GM12878 (cell line): ENCODE measurements around the gene AHCY. TPM values are rescaled to one million over a fixed set of nuclear protein-coding genes. Genes with fewer than 3 reads are reported as not detected.

Experiments used
- ASH2L ChIP-seq: fragments of 300-600, 200-600 bp; sonication (generic); IDR thresholded peaks from 2 replicates; pipeline ENCODE4 v1.6.1; 2017; ENCODE audit warnings: low read depth, mild to moderate bottlenecking, borderline replicate concordance
- ATF7 ChIP-seq: fragments of 450-650 bp; IDR thresholded peaks from 2 replicates; pipeline ENCODE4 v1.6.1; 2016; ENCODE audit warnings: low read depth, mild to moderate bottlenecking
- CHD2 ChIP-seq: IDR thresholded peaks from 2 replicates; pipeline ENCODE4 v1.6.1; 2011; ENCODE audit warnings: low read depth, low read length, improper control_type of control experiment, borderline replicate concordance
- CREB1 ChIP-seq: IDR thresholded peaks from 2 replicates; pipeline ENCODE4 v1.6.1; 2012; ENCODE audit warnings: low read depth, mild to moderate bottlenecking, inconsistent platforms
- EGR1 ChIP-seq, 2 experiments: IDR thresholded peaks; 1 replicate in 1 of 2; 2 replicates in 1 of 2; pipeline ENCODE4 v1.6.1; 2011 to 2012; ENCODE audit warnings: low read depth in 2 of 2, low read length in 2 of 2, borderline replicate concordance in 1 of 2, mild to moderate bottlenecking in 1 of 2, moderate library complexity in 1 of 2
- FOXK2 ChIP-seq: fragments of 450-650 bp; IDR thresholded peaks from 2 replicates; pipeline ENCODE4 v1.6.1; 2017; ENCODE audit warnings: mild to moderate bottlenecking, moderate library complexity
- IKZF1 ChIP-seq: fragments of 450-650 bp; conservative IDR thresholded peaks from 2 replicates; pipeline ENCODE4 v1.6.1; 2017; ENCODE audit warnings: antibody characterized with exemption, mild to moderate bottlenecking
- IKZF2 ChIP-seq, 2 experiments: fragments of 450-650 bp; IDR thresholded peaks; 2 replicates each; pipeline ENCODE4 v1.6.1; 2017; ENCODE audit warnings: mild to moderate bottlenecking in 2 of 2, moderate library complexity in 2 of 2
- MTA2 ChIP-seq: fragments of 450-650 bp; IDR thresholded peaks from 2 replicates; pipeline ENCODE4 v1.6.1; 2016; ENCODE audit warnings: low read depth, mild to moderate bottlenecking, moderate library complexity
- MTA3 ChIP-seq: IDR thresholded peaks from 2 replicates; pipeline ENCODE4 v1.6.1; 2012; ENCODE audit warnings: low read length, inconsistent platforms, borderline replicate concordance
- MYC ChIP-seq: IDR thresholded peaks from 2 replicates; pipeline ENCODE4 v1.6.1; 2011; ENCODE audit warnings: mild to moderate bottlenecking, low read length, moderate library complexity, inconsistent platforms; ENCODE audit not compliant: insufficient read depth, insufficient replicate concordance, insufficient read length, severe bottlenecking
- NFIC ChIP-seq: IDR thresholded peaks from 2 replicates; pipeline ENCODE4 v1.6.1; 2012; ENCODE audit warnings: low read depth, mild to moderate bottlenecking, inconsistent platforms, low read length, moderate library complexity
- PAX5 ChIP-seq: IDR thresholded peaks from 2 replicates; pipeline ENCODE4 v1.6.1; 2011; ENCODE audit warnings: low read depth, low read length, borderline replicate concordance
- POU2F2 ChIP-seq: IDR thresholded peaks from 3 replicates; pipeline ENCODE4 v1.6.1; 2011; ENCODE audit warnings: low read depth, mild to moderate bottlenecking, low read length, borderline replicate concordance
- RAD21 ChIP-seq: IDR thresholded peaks from 2 replicates; pipeline ENCODE4 v1.6.1; 2011; ENCODE audit warnings: mild to moderate bottlenecking, low read depth, low read length, moderate library complexity; ENCODE audit not compliant: insufficient read depth
- RUNX3 ChIP-seq: IDR thresholded peaks from 2 replicates; pipeline ENCODE4 v1.6.1; 2012; ENCODE audit warnings: low read length, inconsistent platforms
- SIX5 ChIP-seq: IDR thresholded peaks from 2 replicates; pipeline ENCODE4 v1.6.1; 2011; ENCODE audit warnings: mild to moderate bottlenecking, low read depth, low read length, moderate library complexity; ENCODE audit not compliant: severe bottlenecking
- TCF3 ChIP-seq: IDR thresholded peaks from 2 replicates; pipeline ENCODE4 v1.6.1; 2012; ENCODE audit warnings: low read depth, mild to moderate bottlenecking, low read length, borderline replicate concordance; ENCODE audit not compliant: insufficient read depth
- TCF7 ChIP-seq: IDR thresholded peaks from 2 replicates; pipeline ENCODE4 v1.6.1; 2014; ENCODE audit warnings: antibody characterized with exemption, borderline replicate concordance
- ZBED1 ChIP-seq: IDR thresholded peaks from 2 replicates; pipeline ENCODE4 v1.6.1; 2016; ENCODE audit warnings: borderline replicate concordance
- polyA plus RNA-seq, 11 experiments: library from polyadenylated mRNA; depleted of rRNA in 4 of 11; unstranded in 6 of 11; stranded (reverse) in 5 of 11; fragments of >200 nt; fragmentation: Nextera tagmentation in 4 of 11; fragmentation: Illumina TruSeq in 1 of 11; extraction: Ambion mirVana in 4 of 11; extraction: Trizol in 1 of 11; gene quantifications; 1 replicate in 1 of 11; 2 replicates in 10 of 11; pipeline versions ENCODE4 v1.2.1 to v1.2.3, GENCODE V29; 2011 to 2016; ENCODE audit warnings: inconsistent platforms in 2 of 11, missing spikeins in 2 of 11, low read depth in 1 of 11
- total RNA-seq, 4 experiments: library from RNA; depleted of rRNA in 3 of 4; stranded (reverse); fragments of >200 nt in 3 of 4; fragmentation: Illumina TruSeq in 1 of 4; extraction: Trizol in 1 of 4; gene quantifications; 2 replicates each; pipeline versions ENCODE4 v1.2.1 to v1.2.3, GENCODE V29; 2013 to 2021
- TF ChIP-seq, protein P1 (sequence below): IDR thresholded peaks from 2 replicates; pipeline ENCODE4 v1.6.1; 2012; ENCODE audit warnings: low read length, inconsistent platforms
- TF ChIP-seq, protein P2 (sequence below): fragments of 450-650 bp; IDR thresholded peaks from 2 replicates; pipeline ENCODE4 v1.6.1; 2016; ENCODE audit warnings: mild to moderate bottlenecking
- TF ChIP-seq, protein P3 (sequence below): fragments of 150-350 bp; IDR thresholded peaks from 2 replicates; pipeline ENCODE4 v1.6.1; 2016; ENCODE audit warnings: low read depth, low read length
- TF ChIP-seq, protein P4 (sequence below): IDR thresholded peaks from 2 replicates; pipeline ENCODE4 v1.6.1; 2012; ENCODE audit warnings: low read depth, low read length, improper control_type of control experiment

The AHCY gene
- total and polyA plus RNA-seq, 10 of the 15 experiments (the other 5 are each of a cell fraction or from before 2014, with no cell fraction given) = 84.9 to 223 (median 181) TPM

DNA sequence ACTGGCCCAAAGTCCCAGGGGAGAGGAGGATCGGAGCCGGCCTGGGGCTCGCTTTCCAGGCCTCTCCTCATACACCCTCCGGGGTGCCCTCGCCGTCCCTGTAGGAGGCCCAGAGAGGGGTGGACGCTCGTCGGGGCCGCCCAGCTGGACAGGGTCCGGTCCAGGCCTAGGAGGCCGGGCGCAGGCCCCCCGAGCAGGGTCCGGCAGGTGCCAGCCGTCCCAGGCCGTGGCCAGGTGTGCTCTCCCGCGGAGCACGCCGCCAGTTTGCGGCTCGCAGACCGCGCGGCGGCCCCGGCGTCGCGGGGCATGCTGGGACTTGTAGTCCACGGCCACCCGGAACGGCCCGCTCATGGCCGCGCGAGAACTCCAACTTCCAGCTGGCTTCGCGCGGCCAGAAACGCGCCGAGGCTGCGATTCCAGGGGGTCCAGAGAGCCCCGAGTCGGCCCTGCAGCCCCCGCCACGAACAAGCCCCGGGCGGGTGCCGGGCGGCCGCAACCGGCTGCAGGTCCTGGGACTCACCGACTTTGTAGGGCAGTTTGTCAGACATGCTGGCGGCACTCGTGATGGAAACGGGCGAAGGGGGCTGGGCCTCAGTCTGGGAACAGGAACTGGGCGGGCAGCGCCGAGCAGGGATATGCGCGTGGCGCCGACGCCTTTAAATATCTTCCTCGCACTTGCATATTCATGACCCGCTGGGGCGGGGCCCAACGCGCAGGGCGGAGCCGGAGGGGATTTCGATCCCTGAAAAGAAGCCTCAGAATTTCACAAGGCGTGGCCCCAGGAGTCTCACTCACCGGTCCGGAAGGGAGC, at the start of gene AHCY (continued):
- TF ChIP-seq ATF7 (no peak), ASH2L (0 out of 2 replicates have a peak, but pooled peaks have one; percentile 84), TCF3 (peak; percentile 82), EGR1 (IDR thresholded peaks at IDR 0.05; ENCODE audit: borderline replicate concordance in 1 of 2, low read depth in 2 of 2, low read length in 2 of 2) (no peak), TCF7 (no peak), IKZF1 (peak; percentile 98), IKZF2 (IDR thresholded peaks at IDR 0.05) (peak in 1 of 2 experiments; percentile 32; a peak in 1 of 4 replicates), RAD21 (no peak), SIX5 (peak; percentile 89), PAX5 (0 out of 2 replicates have a peak, but pooled peaks have one; percentile 16), CREB1 (peak; percentile 65), FOXK2 (no peak), MTA3 (no peak), CHD2 (peak; percentile 73), NFIC (no peak), MYC (peak; percentile 93), ZBED1 (no peak), POU2F2 (peak; percentile 100), MTA2 (no peak), RUNX3 (peak; percentile 82)
- TF ChIP-seq, protein P1, sequence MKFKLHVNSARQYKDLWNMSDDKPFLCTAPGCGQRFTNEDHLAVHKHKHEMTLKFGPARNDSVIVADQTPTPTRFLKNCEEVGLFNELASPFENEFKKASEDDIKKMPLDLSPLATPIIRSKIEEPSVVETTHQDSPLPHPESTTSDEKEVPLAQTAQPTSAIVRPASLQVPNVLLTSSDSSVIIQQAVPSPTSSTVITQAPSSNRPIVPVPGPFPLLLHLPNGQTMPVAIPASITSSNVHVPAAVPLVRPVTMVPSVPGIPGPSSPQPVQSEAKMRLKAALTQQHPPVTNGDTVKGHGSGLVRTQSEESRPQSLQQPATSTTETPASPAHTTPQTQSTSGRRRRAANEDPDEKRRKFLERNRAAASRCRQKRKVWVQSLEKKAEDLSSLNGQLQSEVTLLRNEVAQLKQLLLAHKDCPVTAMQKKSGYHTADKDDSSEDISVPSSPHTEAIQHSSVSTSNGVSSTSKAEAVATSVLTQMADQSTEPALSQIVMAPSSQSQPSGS = no peak
- TF ChIP-seq, protein P2, sequence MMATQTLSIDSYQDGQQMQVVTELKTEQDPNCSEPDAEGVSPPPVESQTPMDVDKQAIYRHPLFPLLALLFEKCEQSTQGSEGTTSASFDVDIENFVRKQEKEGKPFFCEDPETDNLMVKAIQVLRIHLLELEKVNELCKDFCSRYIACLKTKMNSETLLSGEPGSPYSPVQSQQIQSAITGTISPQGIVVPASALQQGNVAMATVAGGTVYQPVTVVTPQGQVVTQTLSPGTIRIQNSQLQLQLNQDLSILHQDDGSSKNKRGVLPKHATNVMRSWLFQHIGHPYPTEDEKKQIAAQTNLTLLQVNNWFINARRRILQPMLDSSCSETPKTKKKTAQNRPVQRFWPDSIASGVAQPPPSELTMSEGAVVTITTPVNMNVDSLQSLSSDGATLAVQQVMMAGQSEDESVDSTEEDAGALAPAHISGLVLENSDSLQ = peak; percentile 14; the same call in 1 of the 2 replicates
- TF ChIP-seq, protein P3, sequence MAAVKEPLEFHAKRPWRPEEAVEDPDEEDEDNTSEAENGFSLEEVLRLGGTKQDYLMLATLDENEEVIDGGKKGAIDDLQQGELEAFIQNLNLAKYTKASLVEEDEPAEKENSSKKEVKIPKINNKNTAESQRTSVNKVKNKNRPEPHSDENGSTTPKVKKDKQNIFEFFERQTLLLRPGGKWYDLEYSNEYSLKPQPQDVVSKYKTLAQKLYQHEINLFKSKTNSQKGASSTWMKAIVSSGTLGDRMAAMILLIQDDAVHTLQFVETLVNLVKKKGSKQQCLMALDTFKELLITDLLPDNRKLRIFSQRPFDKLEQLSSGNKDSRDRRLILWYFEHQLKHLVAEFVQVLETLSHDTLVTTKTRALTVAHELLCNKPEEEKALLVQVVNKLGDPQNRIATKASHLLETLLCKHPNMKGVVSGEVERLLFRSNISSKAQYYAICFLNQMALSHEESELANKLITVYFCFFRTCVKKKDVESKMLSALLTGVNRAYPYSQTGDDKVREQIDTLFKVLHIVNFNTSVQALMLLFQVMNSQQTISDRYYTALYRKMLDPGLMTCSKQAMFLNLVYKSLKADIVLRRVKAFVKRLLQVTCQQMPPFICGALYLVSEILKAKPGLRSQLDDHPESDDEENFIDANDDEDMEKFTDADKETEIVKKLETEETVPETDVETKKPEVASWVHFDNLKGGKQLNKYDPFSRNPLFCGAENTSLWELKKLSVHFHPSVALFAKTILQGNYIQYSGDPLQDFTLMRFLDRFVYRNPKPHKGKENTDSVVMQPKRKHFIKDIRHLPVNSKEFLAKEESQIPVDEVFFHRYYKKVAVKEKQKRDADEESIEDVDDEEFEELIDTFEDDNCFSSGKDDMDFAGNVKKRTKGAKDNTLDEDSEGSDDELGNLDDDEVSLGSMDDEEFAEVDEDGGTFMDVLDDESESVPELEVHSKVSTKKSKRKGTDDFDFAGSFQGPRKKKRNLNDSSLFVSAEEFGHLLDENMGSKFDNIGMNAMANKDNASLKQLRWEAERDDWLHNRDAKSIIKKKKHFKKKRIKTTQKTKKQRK = no peak
- TF ChIP-seq, protein P4, sequence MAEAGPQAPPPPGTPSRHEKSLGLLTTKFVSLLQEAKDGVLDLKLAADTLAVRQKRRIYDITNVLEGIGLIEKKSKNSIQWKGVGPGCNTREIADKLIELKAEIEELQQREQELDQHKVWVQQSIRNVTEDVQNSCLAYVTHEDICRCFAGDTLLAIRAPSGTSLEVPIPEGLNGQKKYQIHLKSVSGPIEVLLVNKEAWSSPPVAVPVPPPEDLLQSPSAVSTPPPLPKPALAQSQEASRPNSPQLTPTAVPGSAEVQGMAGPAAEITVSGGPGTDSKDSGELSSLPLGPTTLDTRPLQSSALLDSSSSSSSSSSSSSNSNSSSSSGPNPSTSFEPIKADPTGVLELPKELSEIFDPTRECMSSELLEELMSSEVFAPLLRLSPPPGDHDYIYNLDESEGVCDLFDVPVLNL = no peak
